ENCODE results near the gene DIAPH3. TPM values are rescaled to one million over a fixed set of nuclear protein-coding genes. Genes with fewer than 3 reads are reported as not detected.
"Not testable (repeated sequence)": the region's sequence is repeated elsewhere in the genome, so short reads cannot be mapped to it uniquely, and the experiment has no call there.

Gene DIAPH3
- total and polyA plus RNA-seq, 2 of the 8 experiments (the other 6 are each of a cell fraction or from before 2014, with no cell fraction given), result 8.0 to 30.8 TPM

- H3K9ac ChIP-seq (replicated peaks in 1 of 4; ENCODE audit: extremely low read depth in 1 of 4, low read depth in 3 of 4, low read length in 3 of 4); H3K4ac ChIP-seq (replicated peaks; ENCODE audit: insufficient read length, low read depth, low read length); H3K79me1 ChIP-seq (ENCODE audit: low read depth, low read length); H4K8ac ChIP-seq (ENCODE audit: extremely low read depth, insufficient read depth, low read length); H3K79me2 ChIP-seq (ENCODE audit: control insufficient read depth in 1 of 2, insufficient read depth in 2 of 2, low read length in 2 of 2); H3K27ac ChIP-seq (ENCODE audit: low read depth, low read length); H2BK12ac ChIP-seq (ENCODE audit: low read depth, low read length); H3K56ac ChIP-seq (replicated peaks; ENCODE audit: insufficient read length, low read depth, low read length); H4K5ac ChIP-seq (ENCODE audit: insufficient read length, low read depth, low read length); H3K9me3 ChIP-seq (ENCODE audit: insufficient read depth in 2 of 2, low read depth in 1 of 2, low read length in 1 of 2); H3K23ac ChIP-seq (ENCODE audit: insufficient read length); H4K91ac ChIP-seq (replicated peaks; ENCODE audit: insufficient read length, low read length); H3K36me3 ChIP-seq (ENCODE audit: control insufficient read depth in 2 of 4, insufficient read depth in 4 of 4, low read length in 3 of 4); H2BK5ac ChIP-seq (ENCODE audit: low read depth, low read length); H2BK15ac ChIP-seq (ENCODE audit: low read length); H3K4me1 ChIP-seq (replicated peaks in 1 of 4; ENCODE audit: control insufficient read depth in 3 of 4, insufficient read depth in 4 of 4, low read length in 3 of 4); DNase-seq (ENCODE audit: low read depth in 1 of 2, low spot score in 2 of 2); H3K27me3 ChIP-seq (replicated peaks in 1 of 4; ENCODE audit: control insufficient read depth in 3 of 4, extremely low read depth in 1 of 4, insufficient read depth in 3 of 4, low read length in 3 of 4); H3K18ac ChIP-seq (ENCODE audit: extremely low read depth, low read length); H4K20me1 ChIP-seq (replicated peaks in 1 of 2; ENCODE audit: control insufficient read depth in 1 of 2, insufficient read depth in 2 of 2, low read length in 2 of 2); H3K23me2 ChIP-seq (ENCODE audit: low read depth, low read length); H2AFZ ChIP-seq (ENCODE audit: low read length); H2BK20ac ChIP-seq (ENCODE audit: low read length); POLR2A ChIA-PET (ENCODE audit: partially characterized antibody); FAIRE-seq; H3K4me3 ChIP-seq (ENCODE audit: extremely low read depth in 1 of 4, insufficient read depth in 2 of 4, low read depth in 3 of 4, low read length in 4 of 4); H3K4me2 ChIP-seq (ENCODE audit: insufficient read depth in 1 of 2, low read depth in 2 of 2, low read length in 2 of 2); H3K14ac ChIP-seq (ENCODE audit: insufficient read length); H2AK5ac ChIP-seq (ENCODE audit: low read depth, low read length); H2BK120ac ChIP-seq (replicated peaks; ENCODE audit: low read depth, low read length): not testable (repeated sequence)
- CTCF ChIA-PET (ENCODE audit: partially characterized antibody), result interaction anchor here (0.6 to 0.7 kb wide), 2 partner anchors 42 to 122 kb away, joined by 3 read pairs; partner anchors contain the start of gene DIAPH3
- WGBS, 2 experiments (ENCODE audit: extremely low coverage in 1 of 2, insufficient coverage in 1 of 2, insufficient read length in 1 of 2, insufficient replicate concordance in 2 of 2, low coverage in 1 of 2, low lambda C conversion rate in 2 of 2, missing lambda C conversion rate in 1 of 2), result 93% methylated on average over 10 of the region's 10 CpGs; no CpG with 5 or more reads in 1 of the 2 experiments
- TF ChIP-seq EP300 (IDR thresholded peaks at IDR 0.05; ENCODE audit: borderline replicate concordance in 1 of 2, low read depth in 2 of 2, low read length in 2 of 2), result peak in 1 of 2 experiments; percentile 69; a peak in 1 of 3 replicates
- TF ChIP-seq RAD21 (IDR thresholded peaks at IDR 0.05 in 1 of 2, conservative IDR thresholded peaks at IDR 0.05 in 1 of 2; ENCODE audit: low read depth in 2 of 2, low read length in 2 of 2), result peak; percentile 16 to 27; a peak in 3 of 4 replicates
Measured at GRCh38 chr13:60205499-60205898, 41.8 kb upstream of the DIAPH3 start.

Measured in H1 (cell line).